Fibroblast of upper back skin (primary cell): Measurements from ENCODE around the gene GFRA1.

Experiments used
- DNase-seq: peaks from one replicate; pipeline ENCODE4 v3.0.0-alpha.2; 2013

GFRA1 gene

GRCh38 chr10:116121640-116122525, 151.1 kb downstream of the GFRA1 start:
- no peak for DNase-seq

GRCh38 chr10:116120688-116121455, 152.1 kb downstream of the GFRA1 start:
- DNase-seq: no peak

GRCh38 chr10:116118847-116119246, 154.2 kb downstream of the GFRA1 start:
- DNase-seq: no peak

GRCh38 chr10:116115797-116116196, 157.2 kb downstream of the GFRA1 start:
- no peak for DNase-seq

GRCh38 chr10:116115036-116115641, 157.9 kb downstream of the GFRA1 start:
- no peak for DNase-seq

GRCh38 chr10:116113721-116114501, 159.1 kb downstream of the GFRA1 start:
- peak; percentile 82 for DNase-seq

- peak; percentile 31 for DNase-seq
Measured at GRCh38 chr10:116112232-116113231, 160.5 kb downstream of the GFRA1 start.

GRCh38 chr10:116111483-116112095, 161.4 kb downstream of the GFRA1 start:
- no peak for DNase-seq

- DNase-seq: no peak
Measured at GRCh38 chr10:116110736-116111135, 162.3 kb downstream of the GFRA1 start.

- DNase-seq: no peak
Measured at GRCh38 chr10:116109881-116110280, 163.1 kb downstream of the GFRA1 start.

GRCh38 chr10:116109481-116109880, 163.5 kb downstream of the GFRA1 start:
- no peak for DNase-seq

- no peak for DNase-seq
Measured at GRCh38 chr10:116108095-116108494, 164.9 kb downstream of the GFRA1 start.

- DNase-seq: no peak
Measured at GRCh38 chr10:116106611-116107010, 166.4 kb downstream of the GFRA1 start.

- no peak for DNase-seq
Measured at GRCh38 chr10:116105264-116105663, 167.7 kb downstream of the GFRA1 start.

GRCh38 chr10:116104210-116104932, 168.6 kb downstream of the GFRA1 start:
- DNase-seq: peak; percentile 32

GRCh38 chr10:116103668-116104067, 169.3 kb downstream of the GFRA1 start:
- DNase-seq: no peak

GRCh38 chr10:116101616-116102315, 171.2 kb downstream of the GFRA1 start:
- DNase-seq: peak; percentile 84

GRCh38 chr10:116100984-116101383, 172.0 kb downstream of the GFRA1 start:
- DNase-seq: no peak

- DNase-seq: peak; percentile 51
Measured at GRCh38 chr10:116099023-116099420, 174.0 kb downstream of the GFRA1 start.
